ENCODE measurements around the gene GGCT.

GGCT gene

DNA sequence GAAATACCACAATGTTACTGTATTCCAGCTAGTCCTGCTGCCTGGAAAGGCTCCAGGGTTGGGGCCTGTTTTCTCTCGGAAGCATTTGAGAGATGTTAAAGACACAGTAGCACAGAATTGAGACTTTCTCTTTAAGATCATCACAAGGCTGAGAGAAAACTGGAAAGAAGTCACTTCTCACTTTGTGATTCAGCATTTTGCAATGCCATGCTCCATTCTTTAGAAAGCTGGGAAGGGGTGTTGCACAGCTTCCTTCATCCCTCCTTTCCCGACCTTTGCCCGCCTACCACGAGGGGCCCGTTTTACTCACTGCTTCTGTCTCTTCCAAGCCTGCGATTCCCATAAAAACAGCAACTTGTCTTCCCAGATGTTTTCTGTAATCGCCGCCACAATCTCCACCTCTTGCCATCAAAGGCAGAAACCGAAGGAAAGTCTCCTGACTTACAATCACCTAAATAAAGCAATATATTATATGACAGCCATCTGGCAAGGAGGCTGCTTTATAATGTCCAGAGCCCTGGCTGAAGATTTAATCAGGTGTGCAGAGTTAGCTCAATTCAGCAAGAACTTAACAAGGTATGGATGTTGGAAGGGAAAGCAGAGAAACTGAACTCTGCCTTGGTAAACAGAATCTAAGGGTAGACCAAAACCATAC is 44.9 kb downstream of the GGCT start:
- DNase-seq, result no peak

DNA sequence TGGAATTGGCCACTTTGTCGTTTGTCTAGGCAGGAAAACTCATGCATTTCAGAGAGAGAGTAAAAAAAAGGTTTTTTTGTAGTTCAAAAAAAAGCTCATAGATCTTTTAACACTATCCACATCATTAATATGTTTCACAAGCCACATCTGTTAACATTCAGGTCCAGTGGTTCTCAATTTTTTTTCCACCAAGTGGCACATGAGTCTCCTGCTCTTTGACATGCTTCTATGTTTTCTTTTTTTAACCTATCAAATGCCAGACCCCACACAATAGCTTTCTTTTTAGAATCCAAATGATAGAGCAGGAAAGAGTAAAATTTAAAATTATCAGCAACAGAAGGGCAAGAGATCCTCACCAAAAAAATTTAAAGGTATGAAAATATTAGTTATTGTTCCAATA is 46.3 kb downstream of the GGCT start:
- DNase-seq, result no peak

DNA sequence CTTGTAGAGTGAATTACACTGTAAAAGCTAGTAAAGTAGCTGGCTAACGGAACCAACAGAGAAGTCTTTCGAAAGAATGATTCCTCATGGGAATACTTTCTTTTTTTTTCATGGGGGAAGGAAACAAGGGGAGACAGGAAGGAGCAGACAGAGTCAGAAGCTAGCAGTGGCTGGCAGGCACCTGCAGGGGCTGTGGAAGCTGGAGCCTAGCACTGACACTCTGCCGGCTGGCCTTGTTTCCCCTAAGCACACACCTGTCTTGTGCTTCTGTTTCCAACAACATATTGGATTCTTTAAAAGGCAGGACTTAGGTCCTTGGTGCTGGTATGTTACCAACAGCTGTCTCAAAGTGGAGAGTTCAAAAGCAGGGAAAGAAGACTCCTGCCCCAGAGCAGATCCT is 50.7 kb downstream of the GGCT start:
- no peak for DNase-seq

GRCh38 chr7:30453016-30453415 is 51.6 kb downstream of the GGCT start:
- DNase-seq, result no peak

GRCh38 chr7:30452280-30452930 is 52.2 kb downstream of the GGCT start:
- no peak for DNase-seq

- no peak for DNase-seq
These were observed 52.9 kb downstream of the GGCT start for GRCh38 chr7:30451539-30452279.

GRCh38 chr7:30450983-30451497 is 53.6 kb downstream of the GGCT start:
- no peak for DNase-seq

- no peak for DNase-seq
These were observed 54.2 kb downstream of the GGCT start for GRCh38 chr7:30450240-30450982.

DNA sequence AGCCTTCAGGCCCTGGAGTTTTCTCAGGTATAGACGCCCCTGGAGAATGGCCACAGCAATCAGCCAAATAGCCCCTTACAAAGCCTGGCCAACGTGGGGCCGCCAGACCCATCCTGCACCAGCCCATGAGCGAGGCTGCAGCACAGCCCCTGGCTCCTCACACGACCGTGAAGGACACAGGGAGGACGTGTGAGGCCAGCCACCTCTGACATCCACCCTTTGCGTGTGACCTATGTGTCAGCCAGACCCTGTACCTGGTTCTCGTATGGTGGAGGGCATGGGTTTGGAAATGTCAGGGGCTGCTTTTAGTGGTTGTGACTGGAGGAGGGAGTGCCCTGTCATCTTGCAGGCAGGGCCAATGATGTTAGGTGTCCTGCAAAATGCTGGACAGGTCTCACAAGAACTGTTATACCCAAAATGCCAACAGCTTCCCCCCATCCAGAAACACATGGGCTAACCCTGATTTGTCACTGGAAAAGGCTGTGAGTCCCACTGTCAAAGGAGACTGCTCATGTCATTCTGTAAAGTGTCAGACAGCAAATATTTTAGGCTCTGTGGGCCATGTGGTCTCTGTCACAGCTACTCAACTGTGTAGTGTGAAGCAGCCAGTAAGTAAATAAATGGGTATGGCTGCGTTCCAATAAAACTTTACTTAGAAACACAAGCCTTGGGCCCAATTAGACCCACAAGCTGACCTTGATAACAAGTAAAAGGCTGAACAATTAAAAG is 56.0 kb downstream of the GGCT start:
- DNase-seq, result no peak

GRCh38 chr7:30447466-30447865 is 57.2 kb downstream of the GGCT start:
- no peak for DNase-seq

All from activated CD4-positive, alpha-beta T cell treated with anti-CD3 and anti-CD28 coated beads for 1 hour (primary cell).